ENCODE data around the gene TCFL5.

The TCFL5 gene

GRCh38 chr20:62791301-62792181, 70.1 kb downstream of the TCFL5 start (continued):
- TF ChIP-seq PRDM10 (tag by site-specific recombination; IDR thresholded peaks at IDR 0.05) (peak; percentile 83), KLF9 (tag by site-specific recombination; IDR thresholded peaks at IDR 0.05; ENCODE audit: low read depth) (peak; percentile 21; the same call in 1 of the 2 replicates), IKZF3 (tag by site-specific recombination; IDR thresholded peaks at IDR 0.05) (peak; percentile 95), ZNF658 (tag by site-specific recombination; IDR thresholded peaks at IDR 0.05) (no peak), ZNF280D (tag by site-specific recombination; IDR thresholded peaks at IDR 0.05) (no peak), ZNF133 (tag by site-specific recombination; IDR thresholded peaks at IDR 0.05) (no peak), ZNF521 (tag by site-specific recombination; IDR thresholded peaks at IDR 0.05) (no peak), ZNF677 (tag by site-specific recombination; IDR thresholded peaks at IDR 0.05) (no peak), BCL6B (tag by site-specific recombination; IDR thresholded peaks at IDR 0.05) (no peak), ZNF2 (tag by site-specific recombination; IDR thresholded peaks at IDR 0.05) (peak; percentile 39; the same call in 1 of the 2 replicates), ZBTB48 (tag by site-specific recombination; IDR thresholded peaks at IDR 0.05) (peak; percentile 84)
